Measurements from ENCODE around the gene CDKL1.

Gene CDKL1

GRCh38 chr14:50354527-50354926 lies 42.2 kb downstream of the CDKL1 start:
- no peak for DNase-seq

- DNase-seq: no peak
These were observed 43.6 kb downstream of the CDKL1 start for GRCh38 chr14:50353126-50353525.

- no peak for DNase-seq
These were observed 44.1 kb downstream of the CDKL1 start for GRCh38 chr14:50352584-50352983.

GRCh38 chr14:50350975-50351374 lies 45.7 kb downstream of the CDKL1 start:
- no peak for DNase-seq

GRCh38 chr14:50348933-50349332 lies 47.7 kb downstream of the CDKL1 start:
- no peak for DNase-seq

GRCh38 chr14:50347521-50347920 lies 49.2 kb downstream of the CDKL1 start:
- DNase-seq: no peak

- DNase-seq: no peak
These were observed 50.7 kb downstream of the CDKL1 start for GRCh38 chr14:50345846-50346422.

- DNase-seq: no peak
These were observed 51.7 kb downstream of the CDKL1 start for GRCh38 chr14:50344876-50345563.

GRCh38 chr14:50344116-50344775 lies 52.4 kb downstream of the CDKL1 start:
- no peak for DNase-seq

- no peak for DNase-seq
These were observed 53.2 kb downstream of the CDKL1 start for GRCh38 chr14:50343434-50343833.

- no peak for DNase-seq
These were observed 54.2 kb downstream of the CDKL1 start for GRCh38 chr14:50342221-50343078.

- DNase-seq: no peak
These were observed 55.7 kb downstream of the CDKL1 start for GRCh38 chr14:50340963-50341362.

- no peak for DNase-seq
These were observed 56.6 kb downstream of the CDKL1 start for GRCh38 chr14:50340045-50340444.

- DNase-seq: no peak
These were observed 57.4 kb downstream of the CDKL1 start for GRCh38 chr14:50339178-50339804.

- no peak for DNase-seq
These were observed 58.1 kb downstream of the CDKL1 start for GRCh38 chr14:50338587-50338986.

- DNase-seq: no peak
These were observed 60.5 kb downstream of the CDKL1 start for GRCh38 chr14:50335989-50336824.

- DNase-seq: peak; percentile 35
These were observed 61.3 kb downstream of the CDKL1 start for GRCh38 chr14:50335389-50335788.

GRCh38 chr14:50334211-50334610 lies 62.5 kb downstream of the CDKL1 start:
- no peak for DNase-seq

GRCh38 chr14:50333014-50333509 lies 63.6 kb downstream of the CDKL1 start:
- no peak for DNase-seq

- DNase-seq: no peak
These were observed 65.1 kb downstream of the CDKL1 start for GRCh38 chr14:50331596-50331995.

GRCh38 chr14:50321009-50321660 lies 75.5 kb downstream of the CDKL1 start:
- DNase-seq: peak; percentile 76

Measured in NCI-H510A (cell line).